ENCODE results near the gene PRDM16. TPM values are rescaled to one million over a fixed set of nuclear protein-coding genes. Genes with fewer than 3 reads are reported as not detected.

The PRDM16 gene
- total RNA-seq, 4 donors from 2014 or later = 5.4 to 13.2 (median 7.7) TPM

DNA sequence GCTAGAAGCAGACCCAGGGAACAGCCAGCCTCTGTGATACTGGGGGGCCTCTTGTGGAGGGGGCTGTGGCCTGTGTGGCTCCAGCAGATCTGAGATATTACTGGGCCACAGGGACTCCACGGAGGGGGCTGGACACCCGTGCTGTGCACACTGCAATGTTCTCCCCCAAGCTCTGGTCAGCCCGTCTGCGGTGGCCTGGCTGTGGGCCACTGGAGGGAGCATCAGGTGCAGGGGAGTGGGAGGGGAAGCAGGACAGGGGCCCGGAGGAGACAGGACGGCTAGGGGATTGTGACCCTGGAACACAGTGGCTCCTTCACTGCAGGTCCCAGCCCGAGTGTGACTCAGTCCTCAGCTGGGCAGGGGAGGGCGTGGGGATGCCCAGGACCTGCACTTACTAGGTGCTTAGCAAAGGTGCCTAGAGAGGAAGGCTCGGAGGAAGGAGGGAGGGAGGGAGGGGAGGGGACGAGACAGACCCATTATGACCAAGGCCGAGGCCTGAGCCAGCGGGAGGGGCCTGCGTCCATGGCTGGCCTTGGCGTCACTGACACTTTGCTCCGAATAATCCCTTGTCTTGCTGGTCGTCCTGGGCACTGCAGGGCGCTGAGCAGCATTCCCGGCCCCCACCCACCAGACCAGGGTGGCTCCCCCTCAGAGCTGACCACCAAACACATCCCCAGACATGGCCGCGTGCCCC lies 44.2 kb downstream of the PRDM16 start:
- Histone ChIP-seq H3K27me3 (no peaks in the 10 kb centered on the region), H3K4me3 (no peak overlapping the region), H3K36me3 (no peaks in the 10 kb centered on the region), H3K4me1 (no peaks in the 10 kb centered on the region), H3K9me3 (no peaks in the 10 kb centered on the region), H3K27ac (no peak overlapping the region)
- no peak for DNase-seq
- TF ChIP-seq POLR2A (IDR thresholded peaks at IDR 0.05) = no peak
- TF ChIP-seq CTCF (IDR thresholded peaks at IDR 0.05) = no peak

- no peak for DNase-seq
- Histone ChIP-seq H3K27ac (no peak overlapping the region), H3K4me1 (no peaks in the 10 kb centered on the region), H3K36me3 (no peaks in the 10 kb centered on the region), H3K27me3 (no peaks in the 10 kb centered on the region), H3K4me3 (no peak overlapping the region), H3K9me3 (no peaks in the 10 kb centered on the region)
- TF ChIP-seq CTCF (IDR thresholded peaks at IDR 0.05) (no peak), POLR2A (IDR thresholded peaks at IDR 0.05) (no peak)
Measured at GRCh38 chr1:3113741-3114056, 44.7 kb downstream of the PRDM16 start.

DNA sequence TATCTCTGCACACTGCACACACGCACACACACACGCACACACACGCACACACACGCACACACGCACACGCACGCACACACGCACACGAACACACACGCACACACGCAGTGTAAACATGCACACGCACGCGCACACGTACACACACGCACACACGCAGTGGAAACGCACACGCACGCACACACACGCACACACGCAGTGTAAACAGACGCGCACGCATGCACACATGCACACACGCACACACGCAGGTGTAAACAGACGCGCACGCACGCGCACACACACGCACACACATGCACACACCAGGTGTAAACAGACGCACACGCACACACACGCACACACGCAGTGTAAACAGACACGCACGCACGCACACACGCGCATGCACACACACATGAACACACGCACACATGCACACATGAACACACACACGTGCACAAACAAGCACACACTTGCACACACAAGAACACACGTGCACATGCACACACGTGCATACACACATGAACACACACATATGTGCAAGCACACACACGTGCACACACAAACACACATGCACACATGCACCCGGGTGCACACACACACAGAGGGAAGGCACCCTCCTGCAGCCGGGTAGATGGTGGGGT lies 45.2 kb downstream of the PRDM16 start:
- no peaks in the 10 kb centered on the region for H3K4me1 ChIP-seq
- H3K27me3 ChIP-seq = no peaks in the 10 kb centered on the region
- no peak for TF ChIP-seq POLR2A (IDR thresholded peaks at IDR 0.05)
- TF ChIP-seq CTCF (IDR thresholded peaks at IDR 0.05) = no peak
- no peaks in the 10 kb centered on the region for H3K36me3 ChIP-seq
- H3K27ac ChIP-seq = no peak overlapping the region
- no peak overlapping the region for H3K4me3 ChIP-seq
- DNase-seq = no peak
- no peaks in the 10 kb centered on the region for H3K9me3 ChIP-seq

GRCh38 chr1:3114846-3115245 lies 45.8 kb downstream of the PRDM16 start:
- no peak for TF ChIP-seq CTCF (IDR thresholded peaks at IDR 0.05)
- TF ChIP-seq POLR2A (IDR thresholded peaks at IDR 0.05) = no peak
- no peaks in the 10 kb centered on the region for H3K27me3 ChIP-seq
- DNase-seq = no peak
- no peaks in the 10 kb centered on the region for H3K9me3 ChIP-seq
- H3K4me3 ChIP-seq = no peak overlapping the region
- H3K4me1 ChIP-seq = no peaks in the 10 kb centered on the region
- no peaks in the 10 kb centered on the region for H3K36me3 ChIP-seq
- H3K27ac ChIP-seq = no peak overlapping the region

GRCh38 chr1:3115275-3116149 lies 46.5 kb downstream of the PRDM16 start:
- H3K36me3 ChIP-seq = no peaks in the 10 kb centered on the region
- H3K4me1 ChIP-seq = no peaks in the 10 kb centered on the region
- no peak for DNase-seq
- no peak overlapping the region for H3K27ac ChIP-seq
- H3K9me3 ChIP-seq = no peaks in the 10 kb centered on the region
- TF ChIP-seq CTCF (IDR thresholded peaks at IDR 0.05) (no peak), POLR2A (IDR thresholded peaks at IDR 0.05) (no peak)
- no peak overlapping the region for H3K4me3 ChIP-seq
- no peaks in the 10 kb centered on the region for H3K27me3 ChIP-seq
